GM18505 (cell line): ENCODE results near the gene SLC44A4.
A peak's percentile ranks its signal among the peaks of the same experiment; 100 is the strongest.

Experiments used
- ATAC-seq: cut with Tn5 transposase; IDR thresholded peaks from one replicate; pipeline ENCODE4 v1.9.1; 2021; ENCODE audit not compliant: unreplicated experiment
- POLR2A ChIP-seq: IDR thresholded peaks from 4 replicates; pipeline ENCODE4 v1.6.1; 2011; ENCODE audit warnings: borderline replicate concordance; ENCODE audit not compliant: insufficient read depth, insufficient read length; ENCODE audit errors: extremely low read depth

Gene SLC44A4

DNA sequence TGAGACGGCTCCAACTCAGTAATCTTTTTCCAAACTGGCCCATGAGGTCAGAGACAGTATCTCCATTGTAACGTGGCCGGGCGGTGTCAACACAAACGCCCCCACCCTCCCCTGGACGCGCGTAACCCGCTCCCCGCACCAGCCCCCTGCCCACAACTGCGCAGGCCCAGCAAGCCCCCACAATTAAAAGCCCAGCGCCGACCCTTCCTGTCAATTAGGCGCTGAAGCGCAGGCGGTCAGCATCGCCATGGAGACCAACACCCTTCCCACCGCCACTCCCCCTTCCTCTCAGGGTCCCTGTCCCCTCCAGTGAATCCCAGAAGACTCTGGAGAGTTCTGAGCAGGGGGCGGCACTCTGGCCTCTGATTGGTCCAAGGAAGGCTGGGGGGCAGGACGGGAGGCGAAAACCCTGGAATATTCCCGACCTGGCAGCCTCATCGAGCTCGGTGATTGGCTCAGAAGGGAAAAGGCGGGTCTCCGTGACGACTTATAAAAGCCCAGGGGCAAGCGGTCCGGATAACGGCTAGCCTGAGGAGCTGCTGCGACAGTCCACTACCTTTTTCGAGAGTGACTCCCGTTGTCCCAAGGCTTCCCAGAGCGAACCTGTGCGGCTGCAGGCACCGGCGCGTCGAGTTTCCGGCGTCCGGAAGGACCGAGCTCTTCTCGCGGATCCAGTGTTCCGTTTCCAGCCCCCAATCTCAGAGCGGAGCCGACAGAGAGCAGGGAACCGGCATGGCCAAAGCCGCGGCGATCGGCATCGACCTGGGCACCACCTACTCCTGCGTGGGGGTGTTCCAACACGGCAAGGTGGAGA lies 63.6 kb downstream of the SLC44A4 start, which contains the start of the genes HSPA1A and HSPA1L:
Gene HSPA1A (plus strand): TSS at position 519 of the 814 bp plus-strand sequence. CDS start 214 bp downstream, at position 733.
Gene HSPA1L (minus strand): TSS at position 259 of the 814 bp plus-strand sequence. CDS start 3,311 bp downstream, outside the sequence.
- peak; percentile 91 for TF ChIP-seq POLR2A
- no peak for ATAC-seq

DNA sequence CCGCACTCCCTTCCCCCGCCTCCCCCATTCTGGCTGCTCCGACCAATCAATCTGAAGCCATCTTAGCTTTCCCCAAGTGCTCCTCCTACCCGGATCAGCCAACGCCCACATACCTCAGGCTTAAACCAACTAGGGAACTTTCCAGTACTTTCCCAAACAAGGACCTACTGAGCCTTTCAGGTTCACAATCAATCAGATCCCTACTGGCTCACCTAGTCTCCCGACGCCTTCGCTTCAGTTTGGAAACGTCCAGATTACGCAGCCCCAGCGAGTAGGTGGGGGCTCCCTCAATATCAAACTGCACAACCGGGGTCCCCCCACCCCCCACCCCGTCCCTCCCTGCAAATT lies 64.1 kb downstream of the SLC44A4 start:
- no peak for ATAC-seq
- no peak for TF ChIP-seq POLR2A

DNA sequence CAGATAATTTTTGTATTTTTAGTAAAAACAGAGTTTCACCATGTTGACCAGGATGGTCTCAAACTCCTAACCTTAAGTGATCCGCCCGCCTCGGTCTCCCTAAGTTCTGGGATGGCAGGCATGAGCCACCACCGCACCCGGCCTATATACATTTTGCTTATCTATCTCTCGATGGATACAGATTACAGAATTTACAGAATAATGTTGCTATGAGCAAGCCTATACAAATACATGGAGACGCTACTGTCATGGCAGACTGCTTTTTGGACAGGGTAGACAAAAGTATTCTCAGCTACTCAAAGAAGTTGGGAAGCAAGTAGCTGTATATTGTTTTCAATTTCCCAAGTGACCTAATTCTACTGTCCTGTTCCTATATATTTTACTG lies 65.3 kb downstream of the SLC44A4 start:
- TF ChIP-seq POLR2A, result no peak
- no peak for ATAC-seq
